Kidney epithelial cell (primary cell): ENCODE data around the gene PPFIA4. TPM values are rescaled to one million over a fixed set of nuclear protein-coding genes. Genes with fewer than 3 reads are reported as not detected.

Experiments
- DNase-seq: peaks from one replicate; pipeline ENCODE4 v3.0.0-alpha.2; 2010; ENCODE audit warnings: low read depth
- H3K27me3 ChIP-seq: 2 replicates; pipeline ENCODE4 v1.6.0; 2011; ENCODE audit warnings: low read length; ENCODE audit not compliant: control insufficient read depth, insufficient read depth
- H3K36me3 ChIP-seq: 2 replicates; pipeline ENCODE4 v1.5.1; 2011; ENCODE audit warnings: low read length; ENCODE audit not compliant: control insufficient read depth, insufficient read depth
- H3K4me3 ChIP-seq: 2 replicates; pipeline ENCODE4 v1.5.1; 2011; ENCODE audit warnings: low read depth, mild to moderate bottlenecking, control low read depth, low read length
- total RNA-seq: library from RNA; depleted of rRNA; stranded (reverse); fragments of >200 nt; gene quantifications from 2 replicates; pipeline ENCODE4 v1.2.3, GENCODE V29; 2015
- TF ChIP-seq, protein P1 (sequence below): IDR thresholded peaks from 2 replicates; pipeline ENCODE4 v1.5.1; 2011; ENCODE audit warnings: mild to moderate bottlenecking, moderate library complexity, low read length, control low read depth, inconsistent platforms; ENCODE audit not compliant: insufficient read depth, poor library complexity, severe bottlenecking

PPFIA4 gene
- total RNA-seq, 1 donor from 2014 or later = 0.13 TPM

DNA sequence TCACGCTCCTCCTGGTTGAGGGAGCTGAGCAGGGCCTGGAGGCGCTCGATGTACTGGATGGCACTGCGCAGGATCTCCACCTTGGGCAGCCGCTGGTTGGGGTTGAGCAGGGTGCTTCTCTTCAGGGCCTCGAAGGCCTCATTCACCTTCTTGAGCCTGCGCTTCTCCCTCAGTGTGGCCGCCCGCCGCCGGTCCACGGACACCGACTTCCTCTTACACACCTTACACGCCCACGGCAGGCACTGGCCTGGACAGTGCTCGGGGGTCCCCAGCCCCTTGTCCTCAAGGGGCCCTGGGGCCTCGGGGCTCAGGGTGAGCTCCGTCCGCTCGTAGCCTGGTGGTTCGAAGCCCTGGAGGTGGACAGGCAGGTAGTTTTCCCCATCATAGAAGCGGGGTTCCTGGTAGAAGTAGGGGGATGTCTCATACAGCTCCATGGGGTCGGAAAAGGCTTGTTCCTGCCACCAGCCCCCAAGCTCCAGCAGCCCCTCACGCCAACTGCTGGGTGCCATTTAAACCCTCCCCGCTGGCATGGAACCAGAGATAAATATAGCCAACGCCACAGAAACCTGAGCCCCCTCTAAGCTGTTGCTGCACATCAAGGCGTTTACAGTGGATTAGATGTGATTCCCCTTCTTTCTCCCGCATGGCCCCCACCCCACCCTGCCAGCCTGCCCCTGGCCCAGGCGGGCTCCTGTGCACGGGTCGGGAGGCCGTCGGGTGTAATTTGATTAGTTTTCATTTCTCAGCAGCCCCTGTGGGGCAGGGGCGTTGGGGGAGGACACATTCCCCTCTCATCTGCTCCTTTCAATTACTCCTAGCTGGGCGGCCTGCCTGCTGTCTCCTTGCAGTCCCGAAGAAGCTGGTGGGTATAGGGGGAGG lies 59.5 kb downstream of the PPFIA4 start, which contains the start of gene MYOG:
Gene MYOG (minus strand): TSS at position 485 of the 879 bp plus-strand sequence. CDS start 51 bp downstream, at position 434.
- DNase-seq = no peak
- Histone ChIP-seq H3K36me3 (no peaks in the 10 kb centered on the region), H3K27me3 (peaks cover 10% of the 10 kb centered on the region), H3K4me3 (no peak within 1 kb of the TSS)
- TF ChIP-seq, protein P1, sequence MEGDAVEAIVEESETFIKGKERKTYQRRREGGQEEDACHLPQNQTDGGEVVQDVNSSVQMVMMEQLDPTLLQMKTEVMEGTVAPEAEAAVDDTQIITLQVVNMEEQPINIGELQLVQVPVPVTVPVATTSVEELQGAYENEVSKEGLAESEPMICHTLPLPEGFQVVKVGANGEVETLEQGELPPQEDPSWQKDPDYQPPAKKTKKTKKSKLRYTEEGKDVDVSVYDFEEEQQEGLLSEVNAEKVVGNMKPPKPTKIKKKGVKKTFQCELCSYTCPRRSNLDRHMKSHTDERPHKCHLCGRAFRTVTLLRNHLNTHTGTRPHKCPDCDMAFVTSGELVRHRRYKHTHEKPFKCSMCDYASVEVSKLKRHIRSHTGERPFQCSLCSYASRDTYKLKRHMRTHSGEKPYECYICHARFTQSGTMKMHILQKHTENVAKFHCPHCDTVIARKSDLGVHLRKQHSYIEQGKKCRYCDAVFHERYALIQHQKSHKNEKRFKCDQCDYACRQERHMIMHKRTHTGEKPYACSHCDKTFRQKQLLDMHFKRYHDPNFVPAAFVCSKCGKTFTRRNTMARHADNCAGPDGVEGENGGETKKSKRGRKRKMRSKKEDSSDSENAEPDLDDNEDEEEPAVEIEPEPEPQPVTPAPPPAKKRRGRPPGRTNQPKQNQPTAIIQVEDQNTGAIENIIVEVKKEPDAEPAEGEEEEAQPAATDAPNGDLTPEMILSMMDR = no peak

DNA sequence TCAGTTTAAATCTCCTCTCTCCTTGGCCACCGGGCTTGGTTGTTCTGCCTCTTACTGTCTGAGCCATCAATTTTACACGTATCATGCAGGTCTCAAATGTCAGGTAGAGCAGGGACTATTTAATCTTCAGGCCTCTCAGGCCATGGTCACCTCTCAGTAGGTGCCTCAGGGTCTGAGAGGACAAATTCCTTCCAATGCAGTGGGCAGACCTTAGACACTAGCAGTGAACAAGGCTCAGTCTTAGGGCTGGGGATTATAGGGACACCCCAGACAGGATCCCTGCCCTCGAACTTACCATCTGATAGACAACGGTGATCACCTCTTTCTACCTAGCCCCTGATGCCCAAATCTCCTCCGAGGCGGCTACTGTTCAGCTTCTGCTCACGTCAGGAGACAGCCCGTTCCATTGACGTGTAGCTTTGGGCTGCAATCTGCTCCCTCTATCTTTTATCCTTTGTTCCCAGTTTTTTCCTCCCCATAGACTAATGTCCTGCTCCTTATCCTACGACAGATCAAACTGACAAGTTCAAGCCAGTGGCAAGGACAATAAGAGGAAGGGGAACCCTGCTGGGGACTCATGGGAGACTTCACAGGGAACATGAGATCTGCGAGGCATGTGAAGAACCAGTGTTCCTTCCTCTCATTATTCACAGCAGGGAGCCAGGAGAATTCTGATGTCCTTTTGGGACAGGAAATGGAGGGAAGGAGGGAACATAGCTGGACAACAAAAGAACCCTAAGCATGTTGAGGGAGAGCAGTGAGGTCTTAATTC lies 60.9 kb downstream of the PPFIA4 start:
- Histone ChIP-seq H3K36me3 (no peaks in the 10 kb centered on the region), H3K27me3 (peaks cover 10% of the 10 kb centered on the region), H3K4me3 (no peak overlapping the region)
- TF ChIP-seq, protein P1 = no peak
- no peak for DNase-seq

GRCh38 chr1:203088441-203088840 lies 62.1 kb downstream of the PPFIA4 start:
- TF ChIP-seq, protein P1 = no peak
- Histone ChIP-seq H3K4me3 (no peak overlapping the region), H3K36me3 (no peaks in the 10 kb centered on the region), H3K27me3 (peaks cover 4% of the 10 kb centered on the region)
- DNase-seq = no peak

DNA sequence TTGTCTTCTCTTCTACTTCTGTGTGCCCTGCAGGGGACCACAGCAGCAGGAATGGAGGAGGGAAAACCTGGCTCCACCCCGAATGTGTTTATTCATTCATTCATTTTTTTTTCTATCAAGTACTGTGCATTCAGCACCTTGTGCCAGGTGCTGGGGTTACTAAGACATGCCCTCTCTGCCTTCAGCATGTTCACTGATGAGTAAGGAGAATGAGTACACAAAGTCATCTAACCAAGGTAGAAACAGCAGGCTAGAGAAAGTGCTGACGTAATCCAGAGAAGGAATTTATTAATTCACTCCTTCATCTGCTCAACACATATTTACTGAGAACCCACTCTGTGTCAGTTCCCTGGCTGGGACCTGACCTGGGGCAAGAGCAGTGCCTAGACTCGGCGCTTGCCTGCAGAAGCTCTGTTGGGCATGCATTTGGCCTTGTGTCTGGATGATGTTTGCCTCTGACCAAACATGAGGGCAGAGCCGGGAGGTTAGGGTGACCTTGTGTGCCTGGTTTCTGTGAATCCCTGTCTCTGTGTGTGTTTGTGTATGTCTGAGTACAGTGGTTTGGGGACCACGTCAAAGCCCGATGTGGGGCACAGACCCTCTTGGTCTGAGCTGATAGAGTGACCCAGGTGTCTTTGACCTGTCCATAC lies 62.8 kb downstream of the PPFIA4 start:
- no peak overlapping the region for H3K4me3 ChIP-seq
- TF ChIP-seq, protein P1 = no peak
- H3K27me3 ChIP-seq = peaks cover 4% of the 10 kb centered on the region
- no peak for DNase-seq
- no peaks in the 10 kb centered on the region for H3K36me3 ChIP-seq

DNA sequence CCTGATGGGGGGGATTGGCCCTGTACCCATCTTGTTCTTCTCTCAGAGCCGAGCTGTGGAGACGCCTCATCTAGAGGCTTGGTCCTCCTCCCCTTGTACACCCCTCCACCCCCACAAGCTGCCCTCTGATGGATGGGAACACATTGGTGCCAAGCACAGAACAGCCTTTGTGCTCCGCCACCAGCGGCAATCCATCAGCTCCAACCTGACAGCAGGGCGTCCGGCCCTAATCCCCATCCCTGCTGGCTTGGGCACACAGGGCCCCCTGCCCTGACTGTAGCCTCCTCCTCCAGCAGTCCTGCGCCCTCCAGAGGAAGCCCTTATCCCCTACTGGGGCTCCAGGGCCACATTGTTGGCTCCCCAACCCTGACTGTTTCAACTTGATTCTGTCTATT lies 63.4 kb downstream of the PPFIA4 start:
- Histone ChIP-seq H3K27me3 (peaks cover 4% of the 10 kb centered on the region), H3K36me3 (no peaks in the 10 kb centered on the region), H3K4me3 (no peak overlapping the region)
- TF ChIP-seq, protein P1 = no peak
- DNase-seq = no peak
